OCI-LY1 (cell line): ENCODE measurements around the gene SNX24.

ENCODE experiments used
- H2AFZ ChIP-seq: fragments of 200-600 bp; sonication (generic), shearing (Covaris generic); 2 replicates; pipeline ENCODE4 v1.6.0; 2014; ENCODE audit warnings: antibody characterized with exemption, mild to moderate bottlenecking, low read length
- H3F3A ChIP-seq: fragments of 200-600 bp; sonication (generic), shearing (Covaris generic); 2 replicates; pipeline ENCODE4 v1.6.0; 2014; ENCODE audit warnings: mild to moderate bottlenecking, antibody characterized with exemption, low read length, moderate library complexity; ENCODE audit not compliant: insufficient read depth
- H3K27ac ChIP-seq: fragments of 200-600 bp; sonication (generic); 2 replicates; pipeline ENCODE4 v1.5.1; 2014; ENCODE audit warnings: low read length, mixed run types, mild to moderate bottlenecking, low read depth; ENCODE audit not compliant: poor library complexity, severe bottlenecking
- H3K27me3 ChIP-seq: fragments of 200-600 bp; sonication (generic); 2 replicates; pipeline ENCODE4 v1.6.0; 2014; ENCODE audit warnings: antibody characterized with exemption, mild to moderate bottlenecking, low read length, moderate library complexity; ENCODE audit not compliant: insufficient read depth
- H3K36me3 ChIP-seq: fragments of 200-600 bp; sonication (generic); 2 replicates; pipeline ENCODE4 v1.6.1; 2014; ENCODE audit warnings: mild to moderate bottlenecking, antibody characterized with exemption, low read length, moderate library complexity, mixed read lengths; ENCODE audit not compliant: insufficient read depth
- H3K4me1 ChIP-seq: fragments of 200-600 bp; sonication (generic); 2 replicates; pipeline ENCODE4 v1.5.1; 2014; ENCODE audit warnings: mild to moderate bottlenecking, low read length, moderate library complexity; ENCODE audit not compliant: insufficient read depth, severe bottlenecking
- H3K4me2 ChIP-seq: fragments of 200-600 bp; sonication (generic), shearing (Covaris generic); 2 replicates; pipeline ENCODE4 v1.6.1; 2014; ENCODE audit warnings: low read length
- H3K4me3 ChIP-seq: fragments of 200-600 bp; sonication (generic); 2 replicates; pipeline ENCODE4 v1.5.1; 2014; ENCODE audit warnings: low read length, low read depth, mild to moderate bottlenecking, mixed read lengths; ENCODE audit not compliant: poor library complexity, severe bottlenecking
- H3K79me2 ChIP-seq: fragments of 200-600 bp; shearing (Covaris generic); 2 replicates; pipeline ENCODE4 v1.6.1; 2016; ENCODE audit warnings: mixed run types, low read length, mixed read lengths; ENCODE audit not compliant: insufficient read depth
- H3K9ac ChIP-seq: fragments of 200-600 bp; sonication (generic), shearing (Covaris generic); 2 replicates; pipeline ENCODE4 v1.6.1; 2014; ENCODE audit warnings: mild to moderate bottlenecking, low read length, mixed read lengths
- H3K9me2 ChIP-seq: fragments of 200-600 bp; sonication (generic), shearing (Covaris generic); 2 replicates; pipeline ENCODE4 v1.6.1; 2014; ENCODE audit warnings: low read depth, mild to moderate bottlenecking, low read length, mixed read lengths
- H3K9me3 ChIP-seq: fragments of 200-600 bp; shearing (Covaris generic); 2 replicates; pipeline ENCODE4 v1.6.1; 2014; ENCODE audit warnings: low read length, mixed read lengths
- H4K20me1 ChIP-seq: fragments of 200-600 bp; sonication (generic), shearing (Covaris generic); 2 replicates; pipeline ENCODE4 v1.6.0; 2016; ENCODE audit warnings: mild to moderate bottlenecking, low read length; ENCODE audit not compliant: insufficient read depth
- CTCF ChIP-seq: fragments of 200-600 bp; sonication (generic), shearing (Covaris generic); IDR thresholded peaks from 2 replicates; pipeline ENCODE4 v1.5.1; 2017; ENCODE audit warnings: mild to moderate bottlenecking, antibody characterized with exemption, low read length, moderate library complexity, mixed read lengths
- EZH2 ChIP-seq: fragments of 200-600 bp; sonication (generic), shearing (Covaris generic); IDR thresholded peaks from 2 replicates; pipeline ENCODE4 v1.8.0; 2017; ENCODE audit warnings: borderline replicate concordance, mixed run types, mild to moderate bottlenecking, antibody characterized with exemption, low read length, moderate library complexity, mixed read lengths

Gene SNX24

DNA sequence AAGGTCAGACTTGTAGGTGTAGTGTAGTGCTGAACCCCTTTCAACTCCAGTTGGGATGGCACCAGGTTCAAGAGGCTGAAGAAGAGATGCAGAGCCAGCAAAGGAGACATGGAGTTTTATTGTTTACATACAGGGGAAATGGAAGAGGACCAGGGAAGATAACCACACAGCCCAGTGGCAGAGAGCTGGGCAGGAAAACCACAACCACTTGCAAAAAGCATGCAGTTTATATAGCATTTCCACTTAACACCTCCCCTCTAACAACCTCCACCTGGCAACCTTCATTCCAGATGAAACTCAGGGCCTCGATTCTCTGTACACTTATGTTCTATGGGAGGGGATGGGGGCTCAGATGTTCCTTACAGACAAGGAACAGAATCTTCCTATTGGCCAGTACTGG is 56.9 kb downstream of the SNX24 start:
- H3K4me1 ChIP-seq: no peaks in the 10 kb centered on the region
- H3K4me2 ChIP-seq: no peak overlapping the region
- H3K27me3 ChIP-seq: no peaks in the 10 kb centered on the region
- H3K36me3 ChIP-seq: no peaks in the 10 kb centered on the region
- H3K9ac ChIP-seq: no peak overlapping the region
- H3K9me3 ChIP-seq: no peaks in the 10 kb centered on the region
- H3K9me2 ChIP-seq: no peaks in the 10 kb centered on the region
- no peak overlapping the region for H3K27ac ChIP-seq
- H3F3A ChIP-seq: no peaks in the 10 kb centered on the region
- H2AFZ ChIP-seq: no peak overlapping the region
- TF ChIP-seq CTCF (no peak), EZH2 (no peak)
- no peak overlapping the region for H3K4me3 ChIP-seq
- no peaks in the 10 kb centered on the region for H4K20me1 ChIP-seq
- H3K79me2 ChIP-seq: no peaks in the 10 kb centered on the region

DNA sequence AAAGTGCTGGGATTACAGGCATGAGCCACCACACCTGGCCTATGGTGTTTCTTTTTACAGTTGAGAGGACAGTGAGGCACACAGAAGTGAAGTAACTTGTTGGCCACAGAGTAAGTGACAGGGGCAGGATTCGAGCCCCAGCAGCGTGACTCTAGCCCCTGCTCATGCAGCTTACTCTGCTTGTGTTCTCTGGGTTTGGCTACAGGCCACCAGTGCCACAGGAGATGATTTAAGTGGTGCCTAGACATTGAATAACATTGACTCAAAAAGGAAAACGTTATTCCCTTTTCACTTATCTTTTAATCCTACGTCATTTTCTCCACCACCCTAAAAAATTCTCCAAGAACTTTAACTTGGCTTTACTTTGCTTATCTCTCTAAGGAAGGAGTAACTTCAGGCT is 61.4 kb downstream of the SNX24 start:
- TF ChIP-seq EZH2 (no peak), CTCF (no peak)
- no peak overlapping the region for H2AFZ ChIP-seq
- no peak overlapping the region for H3K4me3 ChIP-seq

DNA sequence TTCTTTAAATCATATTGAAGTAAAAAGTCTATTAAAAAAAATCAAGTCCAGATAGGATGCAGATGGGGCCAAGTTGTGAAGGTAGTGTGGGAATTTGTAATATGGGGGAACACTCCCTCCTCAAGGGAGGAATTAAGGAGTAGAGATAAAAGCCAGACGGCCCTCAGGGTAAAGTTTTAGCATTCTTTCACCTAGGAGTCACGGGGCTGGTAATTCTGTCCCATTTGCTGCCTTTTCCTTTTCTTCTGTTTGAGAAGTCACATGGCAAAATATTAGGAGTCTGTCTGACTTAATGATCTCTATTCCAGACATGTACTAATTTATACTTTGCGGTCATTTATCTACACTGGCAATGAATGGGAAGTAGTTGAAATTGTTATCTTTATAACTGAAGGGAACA is 61.9 kb downstream of the SNX24 start:
- H3K4me3 ChIP-seq: no peak overlapping the region
- no peak overlapping the region for H3K27ac ChIP-seq
- no peaks in the 10 kb centered on the region for H3K27me3 ChIP-seq
- no peaks in the 10 kb centered on the region for H3K79me2 ChIP-seq
- H2AFZ ChIP-seq: no peak overlapping the region
- no peaks in the 10 kb centered on the region for H4K20me1 ChIP-seq
- H3K4me2 ChIP-seq: no peak overlapping the region
- no peaks in the 10 kb centered on the region for H3K9me3 ChIP-seq
- H3F3A ChIP-seq: no peaks in the 10 kb centered on the region
- H3K36me3 ChIP-seq: no peaks in the 10 kb centered on the region
- no peak overlapping the region for H3K9ac ChIP-seq
- H3K9me2 ChIP-seq: no peaks in the 10 kb centered on the region
- no peak for TF ChIP-seq CTCF
- no peaks in the 10 kb centered on the region for H3K4me1 ChIP-seq

More for the DNA sequence above, 61.4 kb downstream of the SNX24 start:
- Histone ChIP-seq H3K4me2 (no peak overlapping the region), H4K20me1 (no peaks in the 10 kb centered on the region), H3K9me3 (no peaks in the 10 kb centered on the region), H3F3A (no peaks in the 10 kb centered on the region), H3K9ac (no peak overlapping the region), H3K4me1 (no peaks in the 10 kb centered on the region), H3K9me2 (no peaks in the 10 kb centered on the region), H3K79me2 (no peaks in the 10 kb centered on the region), H3K27me3 (no peaks in the 10 kb centered on the region), H3K36me3 (no peaks in the 10 kb centered on the region), H3K27ac (no peak overlapping the region)
